Glutamatergic neuron (in vitro differentiated cells): ENCODE results near the gene FGF13. TPM values are rescaled to one million over a fixed set of nuclear protein-coding genes. Genes with fewer than 3 reads are reported as not detected.

Source experiments
- DNase-seq: peaks from one replicate; pipeline ENCODE4 v3.0.0; 2022
- H3K27ac Mint-ChIP-seq: one replicate; pipeline ENCODE4 v1.8.0; 2020; ENCODE audit warnings: mild to moderate bottlenecking, mixed read lengths, inconsistent platforms; ENCODE audit not compliant: unreplicated experiment
- H3K27me3 Mint-ChIP-seq: one replicate; pipeline ENCODE4 v1.8.0; 2020; ENCODE audit warnings: mild to moderate bottlenecking, moderate library complexity, mixed read lengths, inconsistent platforms; ENCODE audit not compliant: unreplicated experiment
- H3K36me3 Mint-ChIP-seq: one replicate; pipeline ENCODE4 v1.8.0; 2020; ENCODE audit warnings: mild to moderate bottlenecking, mixed read lengths, inconsistent platforms; ENCODE audit not compliant: unreplicated experiment
- H3K4me1 Mint-ChIP-seq: one replicate; pipeline ENCODE4 v1.8.0; 2020; ENCODE audit warnings: mild to moderate bottlenecking, low read depth, mixed read lengths, inconsistent platforms; ENCODE audit not compliant: unreplicated experiment
- H3K4me3 Mint-ChIP-seq: one replicate; pipeline ENCODE4 v1.8.0; 2020; ENCODE audit warnings: mild to moderate bottlenecking, mixed read lengths, inconsistent platforms; ENCODE audit not compliant: unreplicated experiment
- H3K9me3 Mint-ChIP-seq: one replicate; pipeline ENCODE4 v1.8.0; 2020; ENCODE audit warnings: mild to moderate bottlenecking, moderate library complexity, mixed read lengths, inconsistent platforms; ENCODE audit not compliant: unreplicated experiment
- CTCF ChIP-seq: fragments of 200-600 bp; sonication (generic); IDR thresholded peaks from one replicate; pipeline ENCODE4 v1.5.0; 2021; ENCODE audit not compliant: partially characterized antibody, unreplicated experiment
- total RNA-seq: library from RNA; stranded (reverse); fragmentation: NEBNext Ultra II Directional; extraction: Animal tissue kit (Norgen Biotek cat#: 25700); gene quantifications from one replicate; pipeline ENCODE4 v1.2.1, GENCODE V29; 2021; ENCODE audit not compliant: unreplicated experiment

Gene FGF13
- total RNA-seq, 1 donor from 2014 or later = 34.2 TPM

- Mint-ChIP-seq H3K4me3 (no peak overlapping the region), H3K36me3 (no peaks in the 10 kb centered on the region), H3K9me3 (no peaks in the 10 kb centered on the region), H3K4me1 (peaks cover 12% of the 10 kb centered on the region), H3K27ac (no peak overlapping the region), H3K27me3 (no peaks in the 10 kb centered on the region)
- TF ChIP-seq CTCF = peak; percentile 52
- no peak for DNase-seq
These were observed 37.0 kb upstream of the FGF13 start for GRCh38 chrX:138748480-138748879.

GRCh38 chrX:138745196-138745595 is 33.7 kb upstream of the FGF13 start:
- Mint-ChIP-seq H3K4me1 (peaks cover 25% of the 10 kb centered on the region), H3K27me3 (peaks cover 5% of the 10 kb centered on the region), H3K36me3 (no peaks in the 10 kb centered on the region), H3K27ac (no peak overlapping the region), H3K9me3 (no peaks in the 10 kb centered on the region), H3K4me3 (no peak overlapping the region)
- peak; percentile 75 for TF ChIP-seq CTCF
- no peak for DNase-seq

GRCh38 chrX:138742217-138742616 is 30.7 kb upstream of the FGF13 start:
- Mint-ChIP-seq H3K4me1 (peaks cover 21% of the 10 kb centered on the region), H3K36me3 (no peaks in the 10 kb centered on the region), H3K9me3 (no peaks in the 10 kb centered on the region), H3K4me3 (peak overlapping the region; percentile 39), H3K27me3 (peaks cover 5% of the 10 kb centered on the region), H3K27ac (peak overlapping the region; percentile 34)
- no peak for TF ChIP-seq CTCF
- DNase-seq = no peak

- H3K27ac Mint-ChIP-seq = peak overlapping the region; percentile 52
These were observed 28.8 kb upstream of the FGF13 start for GRCh38 chrX:138740341-138740740.

GRCh38 chrX:138723301-138723700 is 11.8 kb upstream of the FGF13 start:
- Mint-ChIP-seq H3K9me3 (no peaks in the 10 kb centered on the region), H3K4me3 (no peak overlapping the region), H3K27ac (no peak overlapping the region), H3K36me3 (no peaks in the 10 kb centered on the region), H3K4me1 (no peaks in the 10 kb centered on the region), H3K27me3 (no peaks in the 10 kb centered on the region)
- TF ChIP-seq CTCF = no peak
- DNase-seq = no peak

More at GRCh38 chrX:138740341-138740740, 28.8 kb upstream of the FGF13 start:
- H3K4me3 Mint-ChIP-seq = peak overlapping the region; percentile 67
- H3K4me1 Mint-ChIP-seq = peaks cover 21% of the 10 kb centered on the region
- no peaks in the 10 kb centered on the region for H3K36me3 Mint-ChIP-seq
- peaks cover 5% of the 10 kb centered on the region for H3K27me3 Mint-ChIP-seq
- no peak for TF ChIP-seq CTCF
- no peaks in the 10 kb centered on the region for H3K9me3 Mint-ChIP-seq
- DNase-seq = no peak
